HCT116 (cell line): ENCODE data around the gene HLA-DMA.

Experiments
- EZH2phosphoT487 ChIP-seq: fragments of 200-600 bp; IDR thresholded peaks from 2 replicates; pipeline ENCODE4 v1.6.1; 2018; ENCODE audit warnings: antibody characterized with exemption, borderline replicate concordance
- POLR2A ChIP-seq: IDR thresholded peaks from 2 replicates; pipeline ENCODE4 v1.7.0; 2011; ENCODE audit warnings: borderline replicate concordance; ENCODE audit not compliant: insufficient read depth, insufficient read length; ENCODE audit errors: extremely low read depth
- TF ChIP-seq, protein P1 (sequence below), 3 experiments: fragments of 200-600 bp in 1 of 3; sonication (generic) in 1 of 3; IDR thresholded peaks in 2 of 3; conservative IDR thresholded peaks in 1 of 3; 2 replicates each; pipeline ENCODE4 v1.5.1; 2012 to 2017; ENCODE audit warnings: low read depth in 2 of 3, low read length in 2 of 3, antibody characterized with exemption in 1 of 3, borderline replicate concordance in 1 of 3, control low read depth in 1 of 3, mild to moderate bottlenecking in 1 of 3, mixed read lengths in 1 of 3, mixed run types in 1 of 3, moderate library complexity in 1 of 3; ENCODE audit not compliant: insufficient read depth in 1 of 3

DNA sequence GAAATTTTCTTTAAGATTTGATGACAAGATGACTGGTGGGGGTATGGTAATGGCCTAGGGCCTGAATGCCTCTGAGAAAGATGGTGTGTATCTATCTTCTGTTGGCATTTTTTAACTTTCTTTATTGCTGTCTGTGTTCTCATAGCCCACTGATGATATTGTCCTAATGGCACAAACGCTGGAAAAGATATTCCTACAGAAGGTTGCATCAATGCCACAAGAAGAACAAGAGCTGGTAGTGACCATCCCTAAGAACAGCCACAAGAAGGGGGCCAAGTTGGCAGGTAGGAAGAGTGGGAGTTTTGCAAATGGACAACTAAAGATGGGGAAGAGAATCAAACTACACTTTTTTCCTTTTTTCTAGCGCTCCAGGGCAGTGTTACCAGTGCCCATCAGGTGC lies 23.0 kb upstream of the HLA-DMA start:
- no peak for TF ChIP-seq EZH2phosphoT487
- TF ChIP-seq, protein P1, sequence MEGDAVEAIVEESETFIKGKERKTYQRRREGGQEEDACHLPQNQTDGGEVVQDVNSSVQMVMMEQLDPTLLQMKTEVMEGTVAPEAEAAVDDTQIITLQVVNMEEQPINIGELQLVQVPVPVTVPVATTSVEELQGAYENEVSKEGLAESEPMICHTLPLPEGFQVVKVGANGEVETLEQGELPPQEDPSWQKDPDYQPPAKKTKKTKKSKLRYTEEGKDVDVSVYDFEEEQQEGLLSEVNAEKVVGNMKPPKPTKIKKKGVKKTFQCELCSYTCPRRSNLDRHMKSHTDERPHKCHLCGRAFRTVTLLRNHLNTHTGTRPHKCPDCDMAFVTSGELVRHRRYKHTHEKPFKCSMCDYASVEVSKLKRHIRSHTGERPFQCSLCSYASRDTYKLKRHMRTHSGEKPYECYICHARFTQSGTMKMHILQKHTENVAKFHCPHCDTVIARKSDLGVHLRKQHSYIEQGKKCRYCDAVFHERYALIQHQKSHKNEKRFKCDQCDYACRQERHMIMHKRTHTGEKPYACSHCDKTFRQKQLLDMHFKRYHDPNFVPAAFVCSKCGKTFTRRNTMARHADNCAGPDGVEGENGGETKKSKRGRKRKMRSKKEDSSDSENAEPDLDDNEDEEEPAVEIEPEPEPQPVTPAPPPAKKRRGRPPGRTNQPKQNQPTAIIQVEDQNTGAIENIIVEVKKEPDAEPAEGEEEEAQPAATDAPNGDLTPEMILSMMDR (IDR thresholded peaks at IDR 0.05 in 2 of 3, conservative IDR thresholded peaks at IDR 0.05 in 1 of 3; ENCODE audit: borderline replicate concordance in 1 of 3, insufficient read depth in 1 of 3, low read depth in 2 of 3, low read length in 2 of 3): no peak
- TF ChIP-seq POLR2A: no peak
